A549 (cell line): ENCODE results near the gene PDGFA.

Experiments used
- ELK1 ChIP-seq: fragments of 150-350 bp; IDR thresholded peaks from 2 replicates; pipeline ENCODE4 v1.6.1; 2014; ENCODE audit warnings: low read depth, mild to moderate bottlenecking, low read length
- EP300 ChIP-seq, 2 experiments: fragments of >200 bp; sonication (Bioruptor Twin); formaldehyde crosslinking; IDR thresholded peaks; 2 replicates in 1 of 2; 3 replicates in 1 of 2; pipeline ENCODE4 v1.6.1; 2016 to 2017
- FOSB ChIP-seq: fragments of 250-450 bp; sonication (Bioruptor Pico); IDR thresholded peaks from 2 replicates; pipeline ENCODE4 v1.5.0; 2020; ENCODE audit warnings: mild to moderate bottlenecking, moderate library complexity
- KDM1A ChIP-seq: fragments of 200-600 bp; sonication (generic); IDR thresholded peaks from 2 replicates; pipeline ENCODE4 v1.6.1; 2016; ENCODE audit warnings: low read depth, mild to moderate bottlenecking
- MAFK ChIP-seq: fragments of 450-650 bp; IDR thresholded peaks from 2 replicates; pipeline ENCODE4 v1.6.1; 2014; ENCODE audit not compliant: partially characterized antibody
- POLR2A ChIP-seq: IDR thresholded peaks from 2 replicates; pipeline ENCODE4 v1.6.1; 2012; ENCODE audit warnings: mild to moderate bottlenecking, low read length
- TF ChIP-seq, protein P1 (sequence below): fragments of >200 bp; sonication (Bioruptor Twin); formaldehyde crosslinking; IDR thresholded peaks from 3 replicates; pipeline ENCODE4 v1.5.1; 2016
- TF ChIP-seq, protein P2 (sequence below): fragments of 200-600 bp; sonication (generic); IDR thresholded peaks from 2 replicates; pipeline ENCODE4 v1.6.1; 2016; ENCODE audit warnings: antibody characterized with exemption, mild to moderate bottlenecking, moderate library complexity

DNA sequence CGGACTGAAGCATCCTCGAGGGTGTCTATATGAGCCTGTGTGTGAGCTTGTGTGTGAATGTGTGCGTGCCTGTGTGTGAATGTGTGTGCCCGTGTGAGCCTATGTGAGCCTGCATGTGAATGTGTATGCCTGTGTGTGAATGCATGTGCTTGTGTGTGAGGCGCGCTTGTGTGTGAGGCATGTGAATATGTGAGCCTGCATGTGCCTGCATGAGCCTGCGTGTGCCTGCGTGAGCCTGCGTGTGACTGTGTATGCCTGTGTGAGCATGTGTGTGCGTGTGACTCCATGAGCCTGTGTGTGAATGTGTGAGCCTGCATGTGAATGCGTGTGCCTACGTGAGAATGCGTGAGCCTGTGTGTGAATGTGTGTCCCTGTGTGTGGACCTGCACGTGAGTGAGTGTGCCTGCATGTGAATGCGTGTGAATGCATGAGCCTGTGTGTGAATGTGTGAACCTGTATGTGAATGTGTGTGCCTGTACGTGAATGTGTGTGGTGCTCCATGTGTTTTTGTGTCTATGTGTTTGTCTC lies 33.4 kb downstream of the PDGFA start:
- TF ChIP-seq MAFK (no peak), KDM1A (no peak), POLR2A (no peak), EP300 (IDR thresholded peaks at IDR 0.05) (no peak), FOSB (no peak), ELK1 (no peak)
- TF ChIP-seq, protein P1, sequence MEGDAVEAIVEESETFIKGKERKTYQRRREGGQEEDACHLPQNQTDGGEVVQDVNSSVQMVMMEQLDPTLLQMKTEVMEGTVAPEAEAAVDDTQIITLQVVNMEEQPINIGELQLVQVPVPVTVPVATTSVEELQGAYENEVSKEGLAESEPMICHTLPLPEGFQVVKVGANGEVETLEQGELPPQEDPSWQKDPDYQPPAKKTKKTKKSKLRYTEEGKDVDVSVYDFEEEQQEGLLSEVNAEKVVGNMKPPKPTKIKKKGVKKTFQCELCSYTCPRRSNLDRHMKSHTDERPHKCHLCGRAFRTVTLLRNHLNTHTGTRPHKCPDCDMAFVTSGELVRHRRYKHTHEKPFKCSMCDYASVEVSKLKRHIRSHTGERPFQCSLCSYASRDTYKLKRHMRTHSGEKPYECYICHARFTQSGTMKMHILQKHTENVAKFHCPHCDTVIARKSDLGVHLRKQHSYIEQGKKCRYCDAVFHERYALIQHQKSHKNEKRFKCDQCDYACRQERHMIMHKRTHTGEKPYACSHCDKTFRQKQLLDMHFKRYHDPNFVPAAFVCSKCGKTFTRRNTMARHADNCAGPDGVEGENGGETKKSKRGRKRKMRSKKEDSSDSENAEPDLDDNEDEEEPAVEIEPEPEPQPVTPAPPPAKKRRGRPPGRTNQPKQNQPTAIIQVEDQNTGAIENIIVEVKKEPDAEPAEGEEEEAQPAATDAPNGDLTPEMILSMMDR = no peak
- TF ChIP-seq, protein P2, sequence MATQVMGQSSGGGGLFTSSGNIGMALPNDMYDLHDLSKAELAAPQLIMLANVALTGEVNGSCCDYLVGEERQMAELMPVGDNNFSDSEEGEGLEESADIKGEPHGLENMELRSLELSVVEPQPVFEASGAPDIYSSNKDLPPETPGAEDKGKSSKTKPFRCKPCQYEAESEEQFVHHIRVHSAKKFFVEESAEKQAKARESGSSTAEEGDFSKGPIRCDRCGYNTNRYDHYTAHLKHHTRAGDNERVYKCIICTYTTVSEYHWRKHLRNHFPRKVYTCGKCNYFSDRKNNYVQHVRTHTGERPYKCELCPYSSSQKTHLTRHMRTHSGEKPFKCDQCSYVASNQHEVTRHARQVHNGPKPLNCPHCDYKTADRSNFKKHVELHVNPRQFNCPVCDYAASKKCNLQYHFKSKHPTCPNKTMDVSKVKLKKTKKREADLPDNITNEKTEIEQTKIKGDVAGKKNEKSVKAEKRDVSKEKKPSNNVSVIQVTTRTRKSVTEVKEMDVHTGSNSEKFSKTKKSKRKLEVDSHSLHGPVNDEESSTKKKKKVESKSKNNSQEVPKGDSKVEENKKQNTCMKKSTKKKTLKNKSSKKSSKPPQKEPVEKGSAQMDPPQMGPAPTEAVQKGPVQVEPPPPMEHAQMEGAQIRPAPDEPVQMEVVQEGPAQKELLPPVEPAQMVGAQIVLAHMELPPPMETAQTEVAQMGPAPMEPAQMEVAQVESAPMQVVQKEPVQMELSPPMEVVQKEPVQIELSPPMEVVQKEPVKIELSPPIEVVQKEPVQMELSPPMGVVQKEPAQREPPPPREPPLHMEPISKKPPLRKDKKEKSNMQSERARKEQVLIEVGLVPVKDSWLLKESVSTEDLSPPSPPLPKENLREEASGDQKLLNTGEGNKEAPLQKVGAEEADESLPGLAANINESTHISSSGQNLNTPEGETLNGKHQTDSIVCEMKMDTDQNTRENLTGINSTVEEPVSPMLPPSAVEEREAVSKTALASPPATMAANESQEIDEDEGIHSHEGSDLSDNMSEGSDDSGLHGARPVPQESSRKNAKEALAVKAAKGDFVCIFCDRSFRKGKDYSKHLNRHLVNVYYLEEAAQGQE = no peak
